Measurements from ENCODE around the gene ABCA2.

Gene ABCA2

GRCh38 chr9:136997371-136997770 is 30.7 kb downstream of the ABCA2 start:
- no peak for DNase-seq (ENCODE audit: low read depth)

DNA sequence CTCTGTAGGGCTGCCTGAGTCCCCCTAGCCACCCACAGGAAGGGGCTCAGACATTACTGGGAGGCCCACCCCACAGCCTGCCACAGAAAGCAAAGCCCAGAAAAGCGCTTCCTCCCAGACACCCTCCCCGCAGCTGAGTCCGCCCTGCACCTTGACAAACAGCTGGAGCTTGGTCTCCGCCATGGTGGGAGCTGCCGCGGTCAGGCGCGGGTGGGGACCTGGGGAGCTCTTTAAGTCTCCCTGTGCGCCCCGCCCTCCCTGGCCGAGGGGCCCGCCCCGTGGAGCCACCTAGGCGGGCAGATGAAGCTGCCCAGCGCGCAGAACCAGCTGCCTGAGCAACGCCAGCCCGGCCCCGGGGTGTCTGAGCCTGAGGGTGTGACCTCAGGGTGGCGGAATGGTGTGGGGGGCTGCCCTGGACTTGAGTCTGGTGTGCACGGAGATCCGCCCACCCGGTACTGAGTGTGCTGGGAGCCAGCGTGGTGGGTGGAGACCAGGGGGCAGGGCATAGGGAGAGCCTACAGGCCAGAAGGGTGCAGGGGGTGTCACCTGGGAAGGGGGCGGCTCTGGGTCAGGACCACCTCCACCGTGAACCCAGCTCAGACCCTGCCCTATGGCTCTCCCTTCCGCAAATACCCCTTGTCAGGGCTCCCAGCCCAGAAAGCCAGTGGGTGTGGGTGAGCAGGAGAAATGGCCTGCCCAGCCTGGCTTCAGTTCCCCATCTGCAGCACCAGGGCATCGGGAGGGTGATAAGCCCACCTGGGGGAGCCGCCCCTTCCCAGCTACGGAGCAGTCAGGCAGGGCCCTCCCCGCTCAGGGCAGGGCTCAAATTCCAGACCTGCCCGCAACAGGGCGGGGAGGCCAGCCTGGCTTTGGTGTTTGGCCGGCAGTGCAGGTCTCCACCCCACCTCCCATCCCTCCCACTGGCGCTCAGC is 31.4 kb downstream of the ABCA2 start, which contains the start of gene CLIC3:
TSS of gene CLIC3 (minus strand) at position 208 of the 932 bp plus-strand sequence. CDS start at position 183, 25 bp downstream.
- no peak for DNase-seq (ENCODE audit: low read depth)

DNA sequence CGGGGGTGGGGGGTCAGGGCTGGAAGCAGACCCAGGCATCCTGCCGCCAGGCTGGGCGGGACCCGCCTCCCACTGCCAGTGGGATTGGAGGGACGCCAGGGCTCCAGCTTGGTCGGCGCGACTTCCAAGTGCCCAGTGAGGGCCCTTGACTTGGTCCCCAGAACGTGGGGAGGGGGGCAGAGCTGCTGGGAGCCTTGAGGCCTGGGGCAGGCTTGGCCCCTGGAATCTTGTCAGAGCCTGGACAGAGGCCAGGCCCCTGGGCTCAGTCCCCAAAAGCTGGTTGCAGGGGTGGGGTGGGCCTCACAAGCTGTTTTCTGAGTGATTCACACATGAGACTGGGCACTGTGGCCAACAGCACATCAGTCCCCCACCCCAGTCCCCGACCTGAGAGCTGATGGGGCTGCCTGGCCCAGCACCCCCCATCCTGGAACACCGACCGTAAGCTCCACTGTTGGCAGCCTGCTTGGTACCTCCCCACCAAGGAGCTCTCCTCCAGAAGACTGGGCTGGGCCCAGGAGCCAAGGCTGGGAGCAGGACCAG is 32.2 kb downstream of the ABCA2 start:
- DNase-seq (ENCODE audit: low read depth): no peak

- no peak for DNase-seq (ENCODE audit: low read depth)
Measured at GRCh38 chr9:136995362-136995761, 32.7 kb downstream of the ABCA2 start.

- DNase-seq (ENCODE audit: low read depth): no peak
Measured at GRCh38 chr9:136994888-136995230, 33.2 kb downstream of the ABCA2 start.

DNA sequence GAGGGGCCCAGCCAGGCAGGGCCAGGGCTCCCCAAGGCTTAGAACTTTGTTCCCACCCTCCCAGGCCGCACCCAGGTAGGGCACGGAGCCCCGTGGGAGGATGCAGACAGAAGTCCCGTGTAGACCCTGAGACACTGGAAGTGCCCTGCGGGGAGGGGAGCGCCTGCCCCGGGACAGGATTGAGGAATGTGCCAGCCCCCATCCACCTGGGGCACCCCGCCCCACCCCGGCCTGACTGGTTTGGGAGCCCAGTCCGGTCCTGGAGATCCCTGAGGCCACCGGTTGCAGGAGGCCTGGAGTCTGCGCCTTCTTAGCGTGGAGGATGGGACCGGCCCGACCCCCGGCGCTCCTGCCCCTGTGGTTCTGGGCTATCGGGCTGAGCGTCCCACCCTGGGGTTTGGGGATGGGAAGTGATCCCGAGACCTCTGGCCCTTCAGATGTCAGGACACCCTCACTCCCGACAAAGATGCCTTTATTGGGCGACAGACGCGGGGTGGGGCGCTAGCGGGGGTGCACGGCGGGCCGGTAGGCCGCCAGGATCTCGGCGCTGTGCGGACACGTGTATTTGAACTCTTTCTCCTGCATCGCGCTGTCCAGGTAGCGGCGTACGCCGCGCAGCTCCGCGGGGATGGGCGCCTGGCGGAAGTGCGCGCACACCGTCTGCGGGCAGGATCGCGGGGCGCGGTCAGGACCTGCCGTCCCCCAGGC is 33.7 kb downstream of the ABCA2 start:
- no peak for DNase-seq (ENCODE audit: low read depth)

GRCh38 chr9:136992819-136993369 is 35.1 kb downstream of the ABCA2 start:
- DNase-seq (ENCODE audit: low read depth): no peak

DNA sequence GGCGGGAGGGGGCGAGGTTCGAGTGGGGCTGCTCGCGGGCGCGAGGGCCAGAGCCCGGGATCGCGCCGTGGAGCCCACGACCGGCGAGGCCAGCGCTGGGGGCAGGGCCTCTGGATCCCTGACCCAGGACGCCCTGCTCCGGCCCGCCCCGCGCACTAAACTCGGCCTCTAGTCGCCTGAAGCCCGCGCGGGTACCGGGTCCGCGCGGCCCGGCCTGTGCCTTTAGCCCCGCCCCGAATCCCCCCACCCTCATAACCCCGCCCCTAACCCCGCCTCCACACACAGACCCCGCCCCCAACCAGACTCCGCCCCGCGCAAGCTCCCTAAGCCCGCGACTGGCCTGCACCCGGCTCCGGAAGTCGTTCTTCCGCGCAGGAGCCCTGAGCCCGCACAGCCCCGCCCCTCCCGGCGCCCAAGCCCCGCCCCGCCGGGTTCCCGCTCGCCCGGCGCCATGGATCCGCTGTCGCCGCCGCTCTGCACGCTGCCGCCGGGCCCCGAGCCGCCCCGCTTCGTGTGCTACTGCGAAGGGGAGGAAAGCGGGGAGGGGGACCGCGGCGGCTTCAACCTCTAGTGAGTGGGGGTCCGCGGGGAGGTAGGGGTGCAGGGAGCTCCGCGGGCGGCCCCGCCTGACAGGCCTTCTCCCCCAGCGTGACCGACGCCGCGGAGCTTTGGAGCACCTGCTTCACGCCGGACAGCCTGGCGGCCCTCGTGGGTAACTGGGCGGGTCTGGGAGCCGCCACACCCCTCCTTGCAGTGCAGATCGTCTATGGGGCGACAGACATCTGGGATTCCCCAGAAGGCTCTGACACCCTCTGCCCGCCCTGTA is 35.8 kb downstream of the ABCA2 start, which contains the start of gene PAXX:
TSS of gene PAXX (plus strand) at position 430 of the 826 bp plus-strand sequence. CDS start at position 452, 22 bp downstream.
- DNase-seq (ENCODE audit: low read depth): peak; percentile 85

- DNase-seq (ENCODE audit: low read depth): no peak
Measured at GRCh38 chr9:136990242-136990911, 37.7 kb downstream of the ABCA2 start.

DNA sequence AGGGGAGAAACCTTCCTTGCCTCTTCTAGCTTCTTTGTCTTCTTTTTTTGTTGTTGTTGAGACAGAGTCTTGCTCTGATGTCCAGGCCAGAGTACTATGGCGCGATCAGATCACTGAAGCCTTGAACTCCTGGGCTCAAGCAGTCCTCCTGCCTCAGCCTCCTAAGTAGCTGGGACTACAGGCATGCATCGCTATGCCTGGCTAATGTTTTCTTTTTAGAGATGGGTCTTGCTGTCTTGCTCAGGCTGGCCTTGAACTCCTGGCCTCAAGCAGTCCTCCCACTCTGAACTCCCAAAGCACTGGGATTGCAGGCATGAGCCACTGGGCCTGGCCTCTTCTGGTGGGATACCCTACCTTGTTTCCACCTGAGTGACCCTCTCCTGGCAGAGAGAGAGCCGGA is 39.2 kb downstream of the ABCA2 start:
- no peak for DNase-seq (ENCODE audit: low read depth)

GRCh38 chr9:136985853-136986252 is 42.2 kb downstream of the ABCA2 start:
- no peak for DNase-seq (ENCODE audit: low read depth)

GRCh38 chr9:136985027-136985602 is 42.9 kb downstream of the ABCA2 start:
- DNase-seq (ENCODE audit: low read depth): no peak

DNA sequence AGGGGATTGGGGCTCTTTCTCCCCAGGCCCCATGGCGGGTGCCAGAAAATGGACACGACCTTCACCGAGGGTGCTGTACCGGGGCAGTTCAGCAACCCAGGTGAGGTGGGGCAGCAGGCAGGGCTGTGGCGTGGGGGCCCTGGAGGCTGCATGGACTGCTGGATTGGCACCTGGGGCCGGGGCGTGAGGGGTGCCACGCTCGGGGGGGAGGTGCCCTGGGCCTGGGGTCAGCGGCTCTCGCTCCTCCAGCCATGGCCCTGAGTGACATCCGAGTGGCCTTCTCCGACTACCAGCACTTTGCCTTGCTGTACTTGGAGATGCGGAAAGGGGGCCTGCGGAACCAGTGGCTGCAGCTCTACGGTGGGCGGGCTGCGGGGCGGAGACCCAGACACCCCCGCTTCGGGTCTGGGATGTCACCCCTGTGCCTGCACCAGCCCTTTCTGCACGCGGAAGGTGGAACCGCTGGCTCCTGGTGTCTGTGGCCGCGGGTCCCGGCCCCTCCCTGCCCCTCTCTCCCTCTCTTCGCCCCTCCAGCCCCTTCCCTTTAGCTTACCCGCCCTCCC is 43.5 kb downstream of the ABCA2 start:
- DNase-seq (ENCODE audit: low read depth): no peak

DNA sequence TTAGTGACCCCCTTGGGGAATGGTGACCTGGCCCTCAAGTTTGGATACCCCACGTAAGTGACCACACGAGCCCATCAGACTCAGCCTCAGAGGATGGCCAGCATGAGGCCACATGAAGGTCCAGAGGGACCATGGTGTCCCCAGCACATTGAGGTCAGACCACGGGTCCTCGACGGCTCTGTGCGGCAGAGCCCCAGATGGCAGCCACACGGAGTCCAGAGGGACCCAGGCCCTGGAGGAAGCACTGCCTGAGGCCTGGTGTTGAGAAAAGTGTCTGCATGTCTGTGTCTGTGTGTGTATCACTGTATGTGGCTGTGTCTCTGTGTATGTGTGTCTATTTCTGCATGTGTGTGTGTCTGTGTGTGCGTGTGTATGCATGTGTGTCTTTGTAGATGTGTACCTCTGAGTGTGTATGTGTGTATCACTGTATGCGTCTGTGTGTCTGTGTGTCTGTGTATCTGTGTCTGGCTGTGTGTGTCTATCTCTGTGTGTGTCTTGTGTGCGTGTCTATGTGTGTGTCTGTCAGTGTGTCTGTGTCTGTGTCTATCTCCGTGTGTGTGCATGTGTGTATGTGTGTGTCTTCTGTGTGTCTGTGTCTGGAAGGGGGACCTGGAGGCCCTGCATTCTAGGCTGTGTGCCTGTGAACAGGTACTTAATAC is 44.3 kb downstream of the ABCA2 start:
- no peak for DNase-seq (ENCODE audit: low read depth)

DNA sequence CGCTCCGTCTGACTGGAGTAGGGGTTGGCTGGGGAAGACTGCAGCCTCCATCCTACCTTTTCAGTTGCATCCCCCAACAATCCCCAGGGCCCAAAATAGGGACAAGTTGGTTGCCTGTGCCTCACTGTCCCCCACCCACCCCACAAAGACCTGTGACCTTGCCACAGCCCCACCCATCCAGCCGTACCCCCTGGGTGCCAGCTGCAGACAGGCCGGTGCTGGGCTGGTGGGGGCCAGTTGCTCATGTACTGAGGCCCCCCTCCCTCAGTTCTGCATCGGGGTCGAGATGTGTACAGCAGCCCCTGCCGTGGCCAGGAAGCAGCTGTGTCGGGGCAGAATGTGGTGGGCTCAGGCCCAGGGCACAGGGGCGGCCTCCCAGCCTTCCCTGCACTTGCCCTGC is 44.9 kb downstream of the ABCA2 start:
- no peak for DNase-seq (ENCODE audit: low read depth)

DNA sequence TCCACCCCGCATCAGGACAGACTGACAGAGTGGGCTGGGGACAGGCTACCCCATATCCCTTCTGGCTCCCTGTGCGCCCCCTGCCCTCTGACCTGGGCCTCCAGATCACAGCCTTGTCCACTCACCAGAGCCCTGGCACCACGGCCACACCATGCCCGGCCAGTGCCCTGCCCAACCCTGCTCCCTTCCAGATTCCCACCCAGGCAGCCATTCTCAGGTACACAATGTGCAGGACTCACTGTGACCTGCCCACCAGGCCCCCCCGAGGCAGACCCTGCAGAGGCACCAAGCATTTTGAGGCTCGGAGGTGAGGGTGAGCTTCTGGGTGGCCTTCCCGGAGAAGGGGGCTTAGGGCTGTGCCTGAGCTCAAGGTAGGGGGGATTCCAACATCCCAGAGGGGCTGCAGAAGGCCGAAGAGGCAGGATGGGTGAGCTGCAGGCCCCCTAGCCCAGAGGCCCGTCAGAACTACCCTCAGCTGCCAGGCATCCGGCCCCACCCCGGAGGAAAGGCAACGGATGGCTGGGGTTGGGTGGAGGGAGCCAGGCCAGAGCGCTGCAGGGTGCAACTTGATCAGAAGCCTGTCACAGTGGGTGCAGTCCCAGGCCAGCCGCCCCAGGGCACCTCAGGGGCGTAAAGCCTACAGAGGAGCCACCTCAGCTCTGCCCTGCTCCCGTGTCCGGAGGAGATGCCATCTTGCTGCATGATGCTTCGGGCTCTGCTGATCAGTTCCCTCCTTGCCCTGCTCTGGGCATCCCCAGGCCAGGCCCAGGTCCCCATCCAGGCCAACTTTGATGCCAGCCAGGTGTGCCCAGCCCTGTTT is 45.6 kb downstream of the ABCA2 start, which contains the start of gene LCNL1:
TSS of gene LCNL1 (plus strand) at position 762 of the 820 bp plus-strand sequence. CDS start 594 bp downstream, outside the sequence.
- DNase-seq (ENCODE audit: low read depth): no peak

GRCh38 chr9:136981588-136982231 is 46.3 kb downstream of the ABCA2 start:
- no peak for DNase-seq (ENCODE audit: low read depth)

Measured in stimulated activated CD8-positive, alpha-beta memory T cell treated with anti-CD3 and anti-CD28 coated beads, Interleukin-7, amount 100 ng/mL, for 24 hours (primary cell).